H4 (cell line): ENCODE results near the gene SEMA3F. TPM values are rescaled to one million over a fixed set of nuclear protein-coding genes. Genes with fewer than 3 reads are reported as not detected.

Experiments used
- DNase-seq: peaks from one replicate; pipeline ENCODE4 v3.0.0-alpha.2; 2015; ENCODE audit warnings: low spot score
- total RNA-seq: library from RNA; depleted of rRNA; stranded (reverse); fragments of >200 nt; shearing (Covaris generic); gene quantifications from 2 replicates; pipeline ENCODE4 v1.2.3, GENCODE V29; 2014

Gene SEMA3F
- total RNA-seq, 1 experiment from 2014 or later, result 0.33 TPM

DNA sequence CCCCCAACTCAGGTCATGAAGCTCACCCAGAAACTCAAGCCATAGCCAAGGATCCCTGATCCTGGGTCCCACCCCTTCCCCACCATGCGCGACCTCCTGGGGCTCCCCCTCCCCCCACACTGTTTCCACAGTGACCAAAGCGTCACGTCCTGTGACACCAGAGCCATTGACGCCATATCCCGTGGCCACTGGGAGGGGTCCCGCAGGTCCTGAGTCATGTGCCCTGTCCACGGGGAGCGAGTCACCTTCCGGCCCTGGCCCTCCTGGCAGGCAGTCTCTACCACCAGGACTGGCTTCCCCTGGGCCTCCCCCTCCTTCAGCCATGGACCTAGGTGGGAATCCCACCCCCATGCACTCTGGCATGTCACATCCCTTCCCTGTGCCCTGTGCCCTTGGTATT is 15.6 kb downstream of the SEMA3F start:
- peak; percentile 35 for DNase-seq

GRCh38 chr3:50171540-50172301 is 16.6 kb downstream of the SEMA3F start:
- DNase-seq, result no peak

DNA sequence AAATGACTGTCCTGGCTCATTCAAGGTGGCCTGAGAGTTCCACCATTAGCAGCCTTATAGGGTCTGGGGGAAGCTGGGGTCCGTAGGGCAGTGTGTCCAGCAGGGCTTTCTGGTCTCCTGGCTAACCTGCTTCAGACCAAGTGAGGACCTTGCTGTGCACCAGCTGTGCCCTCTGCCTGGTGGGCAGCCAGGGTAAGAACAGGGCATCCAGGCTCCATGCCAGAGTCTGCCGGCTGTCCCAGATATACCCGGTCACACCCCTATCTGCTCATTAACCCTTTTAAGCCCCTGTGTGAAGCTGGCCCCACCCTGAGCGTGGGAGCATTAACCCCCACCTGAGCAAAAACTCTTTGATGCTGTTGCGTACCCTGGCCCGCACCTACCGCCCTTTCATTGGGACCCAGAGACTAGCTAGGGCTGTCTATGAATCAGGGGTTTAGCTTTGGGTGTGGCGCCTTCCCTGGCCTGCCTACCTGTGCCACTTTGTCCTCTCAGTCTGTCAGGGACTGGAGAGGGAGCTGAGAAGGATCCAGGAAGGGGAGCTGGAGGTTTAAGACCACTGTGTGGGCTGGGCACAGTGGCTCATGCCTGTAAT is 17.6 kb downstream of the SEMA3F start:
- no peak for DNase-seq

- DNase-seq, result no peak
These were observed 18.8 kb downstream of the SEMA3F start for GRCh38 chr3:50173685-50174516.

- DNase-seq, result no peak
These were observed 19.4 kb downstream of the SEMA3F start for GRCh38 chr3:50174517-50174895.

DNA sequence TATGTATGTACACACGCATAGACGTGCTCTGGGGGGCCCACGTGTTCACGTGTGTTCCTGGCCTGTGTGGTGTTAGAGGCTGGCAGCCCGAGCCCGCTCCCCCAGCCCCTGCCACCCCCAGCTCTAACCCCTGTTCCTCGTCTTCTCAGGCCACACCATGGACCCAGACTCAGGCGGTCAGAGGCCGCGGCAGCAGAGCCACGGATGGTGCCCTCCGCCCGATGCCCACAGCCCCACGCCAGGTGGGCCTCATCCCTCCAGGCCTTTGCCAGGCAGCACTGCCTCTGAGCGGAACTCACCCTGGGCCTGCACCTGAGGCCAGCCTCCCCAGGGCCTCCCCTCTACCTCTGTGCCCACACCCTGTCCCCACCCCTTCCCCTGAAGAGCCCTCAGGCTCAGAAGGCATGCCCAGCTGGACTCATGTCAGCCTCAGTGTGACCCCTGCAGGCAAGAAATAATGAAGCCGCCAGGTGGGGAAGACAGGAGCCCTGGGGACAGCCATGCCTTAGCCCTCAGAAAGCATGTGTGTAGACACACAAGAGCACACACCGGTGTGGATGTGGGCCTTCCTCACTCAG is 19.9 kb downstream of the SEMA3F start:
- DNase-seq, result no peak

DNA sequence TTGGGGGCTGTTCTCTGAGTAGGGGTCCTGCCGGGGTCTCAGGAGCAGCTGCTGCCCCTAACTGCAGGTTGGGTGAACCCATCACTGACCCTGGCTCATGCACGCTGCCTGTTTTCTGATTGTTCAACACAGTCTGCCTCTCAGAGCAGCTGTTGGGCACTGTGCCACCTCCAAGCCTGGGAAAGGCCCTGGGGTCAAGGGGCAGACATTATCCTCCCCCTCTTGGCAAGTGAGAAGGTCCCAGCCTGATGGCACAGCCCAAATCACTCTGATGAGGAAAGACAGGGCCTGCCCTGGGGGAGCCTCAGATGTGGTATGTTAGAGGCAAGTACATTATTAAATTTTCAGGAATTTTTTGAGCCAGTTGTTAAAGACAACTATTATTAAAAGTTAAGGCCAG is 22.2 kb downstream of the SEMA3F start:
- no peak for DNase-seq

DNA sequence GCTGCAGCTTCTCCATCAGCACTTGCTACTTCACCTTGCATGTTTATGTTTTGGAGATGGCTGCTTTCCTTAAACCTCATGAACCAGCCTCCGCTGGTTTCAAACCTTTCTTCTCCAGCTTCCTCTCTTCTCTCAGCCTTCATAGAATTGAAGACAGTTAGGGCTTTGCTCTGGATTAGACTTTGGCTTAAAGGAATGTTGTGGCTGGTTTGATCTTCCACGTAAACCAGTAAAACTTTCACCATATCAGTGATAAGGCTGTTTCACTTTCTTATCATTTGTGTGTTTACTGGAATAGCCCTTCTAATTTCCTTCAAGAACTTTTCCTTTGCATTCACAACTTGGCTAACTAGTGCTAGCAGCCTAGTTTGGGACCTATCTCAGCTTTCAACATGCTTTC is 24.6 kb downstream of the SEMA3F start:
- DNase-seq, result no peak

DNA sequence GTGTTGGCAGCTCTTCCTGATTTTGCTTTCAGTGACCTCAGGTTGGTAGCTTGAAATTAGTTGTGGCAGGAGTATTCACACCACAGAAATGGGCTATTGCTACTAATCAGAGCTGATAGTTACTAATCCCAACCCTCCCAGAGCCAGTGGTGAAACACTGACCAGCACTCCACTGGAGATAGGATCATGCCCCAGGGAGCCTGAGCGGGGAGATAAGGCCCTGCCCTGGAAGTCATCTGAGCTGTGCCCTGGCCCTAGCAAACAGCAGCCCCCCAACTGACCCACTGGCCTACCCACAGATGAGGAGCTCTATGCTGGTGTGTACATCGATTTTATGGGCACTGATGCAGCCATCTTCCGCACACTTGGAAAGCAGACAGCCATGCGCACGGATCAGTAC is 26.9 kb downstream of the SEMA3F start:
- DNase-seq, result no peak

- no peak for DNase-seq
These were observed 27.5 kb downstream of the SEMA3F start for GRCh38 chr3:50182533-50183099.

DNA sequence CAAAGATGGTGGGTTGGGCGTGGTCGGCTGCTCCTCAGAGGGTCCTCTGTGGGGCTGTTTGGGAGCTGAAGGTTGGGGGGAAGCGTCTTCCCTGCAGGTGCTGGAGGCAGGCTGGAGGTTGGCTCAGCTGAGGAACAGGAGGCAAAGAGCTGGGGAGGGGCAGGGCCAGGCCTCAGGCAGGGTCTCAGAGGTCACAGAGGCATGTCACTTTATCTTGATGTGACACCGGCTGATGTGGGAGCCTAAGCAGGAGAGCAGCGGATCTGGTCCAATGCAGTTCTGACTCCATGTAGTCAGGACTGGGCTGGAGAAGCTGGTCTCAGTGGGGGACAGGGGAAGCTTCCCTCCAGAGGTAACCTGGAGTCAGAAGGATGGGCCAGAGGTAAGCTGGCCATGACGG is 28.6 kb downstream of the SEMA3F start:
- no peak for DNase-seq

DNA sequence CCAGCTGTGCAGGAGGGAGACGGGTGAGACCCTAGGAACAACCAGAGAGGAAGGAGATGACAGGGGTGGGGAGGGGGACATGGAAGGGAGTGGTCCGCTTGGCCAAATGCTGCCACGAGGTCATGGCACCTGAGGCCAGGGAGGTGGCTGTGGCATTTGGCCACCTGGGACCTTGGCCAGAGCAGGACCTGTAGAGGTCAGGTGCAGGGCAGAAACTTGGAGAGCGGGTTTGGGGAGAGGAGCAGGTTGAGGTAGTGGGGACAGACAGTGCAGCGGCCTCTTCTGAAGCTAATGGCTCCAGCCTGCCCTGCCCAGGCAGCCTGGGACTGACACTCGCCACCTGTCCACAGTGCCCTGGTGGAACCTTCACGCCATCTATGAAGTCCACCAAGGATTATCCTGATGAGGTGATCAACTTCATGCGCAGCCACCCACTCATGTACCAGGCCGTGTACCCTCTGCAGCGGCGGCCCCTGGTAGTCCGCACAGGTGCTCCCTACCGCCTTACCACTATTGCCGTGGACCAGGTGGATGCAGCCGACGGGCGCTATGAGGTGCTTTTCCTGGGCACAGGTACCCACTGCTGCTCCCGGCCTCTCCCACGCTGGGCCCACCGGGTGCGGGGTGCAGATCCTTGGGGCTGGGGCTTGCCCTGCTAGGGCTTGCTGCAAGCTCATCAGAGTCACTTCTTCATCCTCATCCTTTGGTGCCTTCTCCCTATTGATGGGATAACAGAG is 29.3 kb downstream of the SEMA3F start:
- no peak for DNase-seq

- no peak for DNase-seq
These were observed 30.1 kb downstream of the SEMA3F start for GRCh38 chr3:50185230-50185629.

- no peak for DNase-seq
These were observed 31.0 kb downstream of the SEMA3F start for GRCh38 chr3:50186096-50186495.

GRCh38 chr3:50187750-50188149 is 32.6 kb downstream of the SEMA3F start:
- no peak for DNase-seq

DNA sequence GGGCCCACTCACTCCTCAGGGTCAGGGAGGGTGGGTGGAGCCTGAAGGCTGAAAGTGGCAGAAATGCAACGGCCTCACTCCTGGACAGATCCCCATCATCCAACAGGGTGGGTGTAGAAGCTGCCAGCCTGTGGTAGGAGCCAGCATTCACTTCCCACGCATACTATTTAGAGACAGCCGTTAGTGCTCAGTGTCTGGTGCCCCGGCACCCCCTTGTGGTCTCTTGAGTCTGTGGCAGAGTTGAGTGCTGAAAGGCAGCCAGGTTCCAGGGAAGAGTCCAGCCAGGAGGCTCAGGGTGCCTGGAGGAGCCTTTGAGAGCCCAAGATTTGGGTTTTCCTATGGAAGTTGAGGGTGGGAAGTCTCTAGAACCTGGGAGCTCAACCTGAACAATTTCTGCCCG is 34.1 kb downstream of the SEMA3F start:
- DNase-seq, result peak; percentile 59

- DNase-seq, result no peak
These were observed 34.9 kb downstream of the SEMA3F start for GRCh38 chr3:50189989-50190388.

- DNase-seq, result no peak
These were observed 36.0 kb downstream of the SEMA3F start, which contains the start of gene GNAT1 for GRCh38 chr3:50190936-50191660. Gene GNAT1, plus strand, starts transcription at chr3:50191610. Its CDS starts 116 bp downstream, at chr3:50191726.

GRCh38 chr3:50192124-50192523 is 37.0 kb downstream of the SEMA3F start:
- DNase-seq, result no peak

DNA sequence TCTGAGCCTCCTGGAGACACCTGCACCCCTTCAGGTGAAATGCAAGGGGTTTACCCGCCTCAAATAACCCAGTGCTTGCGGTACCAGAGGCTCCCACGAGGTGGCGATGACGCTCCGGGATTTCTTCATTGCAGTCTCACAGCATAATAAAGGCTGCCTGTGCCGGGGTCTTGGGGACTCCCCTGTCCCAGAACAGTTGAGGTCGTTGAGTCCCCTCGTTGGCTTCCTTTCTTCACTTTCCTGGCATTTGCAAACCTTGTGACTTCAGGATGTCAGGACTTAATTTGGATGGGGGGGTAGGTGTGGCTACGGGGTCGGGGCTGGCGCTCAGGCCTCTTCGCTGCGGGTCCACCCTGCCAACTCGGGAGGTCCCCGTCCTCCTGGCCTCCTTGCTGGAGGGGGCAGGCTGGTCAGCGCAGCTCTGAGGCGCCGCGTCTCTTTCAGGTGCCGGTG is 37.6 kb downstream of the SEMA3F start:
- DNase-seq, result peak; percentile 19
